DMS79 (cell line): ENCODE measurements around the gene RAB11FIP3.
"Not testable (repeated sequence)": the region's sequence is repeated elsewhere in the genome, so short reads cannot be mapped to it uniquely, and the experiment has no call there.

ENCODE experiments used
- DNase-seq: peaks from one replicate; lab custom pipeline; 2025; lab: John Stamatoyannopoulos, UW

RAB11FIP3 gene

GRCh38 chr16:392450-393030 lies 32.9 kb upstream of the RAB11FIP3 start:
- DNase-seq: no peak

- no peak for DNase-seq
These were observed 29.2 kb upstream of the RAB11FIP3 start for GRCh38 chr16:396199-396598.

- no peak for DNase-seq
These were observed 28.8 kb upstream of the RAB11FIP3 start for GRCh38 chr16:396605-397004.

GRCh38 chr16:397135-397661 lies 28.3 kb upstream of the RAB11FIP3 start, which contains the start of gene NME4:
TSS of gene NME4 (plus strand) at chr16:397199. CDS start at chr16:397223, 24 bp downstream.
- DNase-seq: no peak

- no peak for DNase-seq
These were observed 27.6 kb upstream of the RAB11FIP3 start for GRCh38 chr16:397736-398332.

- no peak for DNase-seq
These were observed 26.7 kb upstream of the RAB11FIP3 start for GRCh38 chr16:398561-399339.

- no peak for DNase-seq
These were observed 26.0 kb upstream of the RAB11FIP3 start for GRCh38 chr16:399340-400019.

GRCh38 chr16:400061-400591 lies 25.3 kb upstream of the RAB11FIP3 start:
- DNase-seq: no peak

GRCh38 chr16:401468-402348 lies 23.7 kb upstream of the RAB11FIP3 start, which contains the start of gene DECR2:
TSS of gene DECR2 (plus strand) at chr16:401885. CDS start at chr16:401964, 79 bp downstream.
- DNase-seq: peak; percentile 70

GRCh38 chr16:404971-405486 lies 20.4 kb upstream of the RAB11FIP3 start:
- no peak for DNase-seq

- DNase-seq: no peak
These were observed 19.6 kb upstream of the RAB11FIP3 start for GRCh38 chr16:405548-406506.

- no peak for DNase-seq
These were observed 18.2 kb upstream of the RAB11FIP3 start for GRCh38 chr16:407253-407652.

GRCh38 chr16:410516-411178 lies 14.8 kb upstream of the RAB11FIP3 start:
- DNase-seq: no peak

- DNase-seq: no peak
These were observed 13.7 kb upstream of the RAB11FIP3 start for GRCh38 chr16:411576-412265.

- no peak for DNase-seq
These were observed 10.9 kb upstream of the RAB11FIP3 start for GRCh38 chr16:414395-415169.

GRCh38 chr16:415170-415498 lies 10.3 kb upstream of the RAB11FIP3 start:
- not testable (repeated sequence) for DNase-seq

GRCh38 chr16:422179-422578 lies 3.3 kb upstream of the RAB11FIP3 start:
- DNase-seq: not testable (repeated sequence)
